ENCODE results near the gene WAS.
"Not testable (repeated sequence)": the region's sequence is repeated elsewhere in the genome, so short reads cannot be mapped to it uniquely, and the experiment has no call there.

WAS gene

GRCh38 chrX:48681539-48682183 lies 1.9 kb upstream of the WAS start:
- H3K27ac ChIP-seq (ENCODE audit: low read length, poor library complexity, severe bottlenecking) = no peak overlapping the region
- no peak overlapping the region for H4K8ac ChIP-seq (ENCODE audit: low read length)
- H3K4me2 ChIP-seq (ENCODE audit: low read length, poor library complexity, severe bottlenecking) = no peak overlapping the region
- no peak overlapping the region for H2BK5ac ChIP-seq (ENCODE audit: low read depth, low read length, poor library complexity, severe bottlenecking)
- H2BK15ac ChIP-seq (ENCODE audit: low read depth, poor library complexity, severe bottlenecking) = no peak overlapping the region
- H2BK12ac ChIP-seq (ENCODE audit: low read length in 2 of 2) = no peak overlapping the region
- H3K9me3 ChIP-seq (ENCODE audit: control insufficient read depth, low read length) = no peaks in the 10 kb centered on the region
- H3K9ac ChIP-seq (ENCODE audit: low read length) = no peak overlapping the region
- H3K14ac ChIP-seq (ENCODE audit: low read length in 2 of 2) = no peak overlapping the region
- H3K4ac ChIP-seq (ENCODE audit: low read depth in 1 of 2, low read length in 2 of 2) = no peak overlapping the region
- no peak overlapping the region for H4K91ac ChIP-seq (ENCODE audit: low read length)
- H3K27me3 ChIP-seq (ENCODE audit: control insufficient read depth in 1 of 2, insufficient read depth in 1 of 2, low read length in 2 of 2) = peaks cover 13 to 52% of the 10 kb centered on the region in 2 experiments
- H2AFZ ChIP-seq (ENCODE audit: low read depth, low read length) = no peak overlapping the region
- no peak overlapping the region for H2BK120ac ChIP-seq (ENCODE audit: low read depth, low read length)
- peaks cover 7% of the 10 kb centered on the region for H3K4me1 ChIP-seq (ENCODE audit: control insufficient read depth, insufficient read depth, low read depth, low read length)
- H3K36me3 ChIP-seq (ENCODE audit: control insufficient read depth in 1 of 2, insufficient read depth in 2 of 2, low read depth in 1 of 2, low read length in 2 of 2) = no peaks in the 10 kb centered on the region
- WGBS = 82% methylated on average over 10 of the region's 10 CpGs
- no peak overlapping the region for H3K23ac ChIP-seq (ENCODE audit: low read length in 2 of 2)
- no peak overlapping the region for H3K4me3 ChIP-seq (ENCODE audit: insufficient read depth in 1 of 2, low read depth in 1 of 2, low read length in 2 of 2)
- no peak overlapping the region for H3K18ac ChIP-seq (ENCODE audit: low read depth in 1 of 2, low read length in 2 of 2)
- no peaks in the 10 kb centered on the region for H3K79me1 ChIP-seq (replicated peaks; ENCODE audit: low read length, poor library complexity, severe bottlenecking)
- H2AK5ac ChIP-seq (ENCODE audit: low read length, severe bottlenecking) = no peak overlapping the region
- DNase-seq = no peak

- not testable (repeated sequence) for H3K9ac ChIP-seq (ENCODE audit: low read length); H3K4me3 ChIP-seq (ENCODE audit: insufficient read depth in 1 of 2, low read depth in 1 of 2, low read length in 2 of 2); H3K14ac ChIP-seq (ENCODE audit: low read length in 2 of 2); H3K36me3 ChIP-seq (ENCODE audit: control insufficient read depth in 1 of 2, insufficient read depth in 2 of 2, low read depth in 1 of 2, low read length in 2 of 2); H4K8ac ChIP-seq (ENCODE audit: low read length); H3K27ac ChIP-seq (ENCODE audit: low read length, poor library complexity, severe bottlenecking); H2BK5ac ChIP-seq (ENCODE audit: low read depth, low read length, poor library complexity, severe bottlenecking); H2AK5ac ChIP-seq (ENCODE audit: low read length, severe bottlenecking); H3K4me2 ChIP-seq (ENCODE audit: low read length, poor library complexity, severe bottlenecking); DNase-seq; H4K91ac ChIP-seq (ENCODE audit: low read length); H3K23ac ChIP-seq (ENCODE audit: low read length in 2 of 2); H3K79me1 ChIP-seq (replicated peaks; ENCODE audit: low read length, poor library complexity, severe bottlenecking); H2BK12ac ChIP-seq (ENCODE audit: low read length in 2 of 2); H2AFZ ChIP-seq (ENCODE audit: low read depth, low read length); H3K4ac ChIP-seq (ENCODE audit: low read depth in 1 of 2, low read length in 2 of 2); H3K18ac ChIP-seq (ENCODE audit: low read depth in 1 of 2, low read length in 2 of 2); H2BK15ac ChIP-seq (ENCODE audit: low read depth, poor library complexity, severe bottlenecking); H3K9me3 ChIP-seq (ENCODE audit: control insufficient read depth, low read length); H2BK120ac ChIP-seq (ENCODE audit: low read depth, low read length); H3K4me1 ChIP-seq (ENCODE audit: control insufficient read depth, insufficient read depth, low read depth, low read length)
- H3K27me3 ChIP-seq (ENCODE audit: control insufficient read depth in 1 of 2, insufficient read depth in 1 of 2, low read length in 2 of 2) = peaks cover 21 to 64% of the 10 kb centered on the region in 2 experiments
- WGBS = 95% methylated on average over 11 of the region's 12 CpGs
These were observed 804 bp upstream of the WAS start for GRCh38 chrX:48682795-48683194.

- Histone ChIP-seq H3K14ac (ENCODE audit: low read length in 2 of 2) (no peak overlapping the region), H2AK5ac (ENCODE audit: low read length, severe bottlenecking) (no peak overlapping the region), H3K4me2 (ENCODE audit: low read length, poor library complexity, severe bottlenecking) (no peak overlapping the region), H3K9ac (ENCODE audit: low read length) (no peak overlapping the region), H3K9me3 (ENCODE audit: control insufficient read depth, low read length) (no peaks in the 10 kb centered on the region), H4K8ac (ENCODE audit: low read length) (no peak overlapping the region), H4K91ac (ENCODE audit: low read length) (no peak overlapping the region), H3K23ac (ENCODE audit: low read length in 2 of 2) (no peak overlapping the region), H3K79me1 (replicated peaks; ENCODE audit: low read length, poor library complexity, severe bottlenecking) (no peaks in the 10 kb centered on the region), H3K27me3 (ENCODE audit: control insufficient read depth in 1 of 2, insufficient read depth in 1 of 2, low read length in 2 of 2) (peaks cover 23 to 70% of the 10 kb centered on the region in 2 experiments), H2BK120ac (ENCODE audit: low read depth, low read length) (no peak overlapping the region), H3K4me1 (ENCODE audit: control insufficient read depth, insufficient read depth, low read depth, low read length) (no peaks in the 10 kb centered on the region), H3K4ac (ENCODE audit: low read depth in 1 of 2, low read length in 2 of 2) (no peak overlapping the region), H2AFZ (ENCODE audit: low read depth, low read length) (no peak overlapping the region), H3K18ac (ENCODE audit: low read depth in 1 of 2, low read length in 2 of 2) (no peak overlapping the region), H3K27ac (ENCODE audit: low read length, poor library complexity, severe bottlenecking) (no peak overlapping the region), H2BK15ac (ENCODE audit: low read depth, poor library complexity, severe bottlenecking) (no peak overlapping the region), H3K36me3 (ENCODE audit: control insufficient read depth in 1 of 2, insufficient read depth in 2 of 2, low read depth in 1 of 2, low read length in 2 of 2) (no peaks in the 10 kb centered on the region), H2BK12ac (ENCODE audit: low read length in 2 of 2) (no peak overlapping the region), H2BK5ac (ENCODE audit: low read depth, low read length, poor library complexity, severe bottlenecking) (no peak overlapping the region), H3K4me3 (ENCODE audit: insufficient read depth in 1 of 2, low read depth in 1 of 2, low read length in 2 of 2) (no peak overlapping the region)
- WGBS = 90% methylated on average over 7 of the region's 7 CpGs
- no peak for DNase-seq
These were observed 535 bp downstream of the WAS start for GRCh38 chrX:48684134-48684533.

GRCh38 chrX:48685416-48685815 lies 1.8 kb downstream of the WAS start:
- no peak overlapping the region for H4K8ac ChIP-seq (ENCODE audit: low read length)
- H4K91ac ChIP-seq (ENCODE audit: low read length) = no peak overlapping the region
- no peak overlapping the region for H3K4me3 ChIP-seq (ENCODE audit: insufficient read depth in 1 of 2, low read depth in 1 of 2, low read length in 2 of 2)
- no peak overlapping the region for H2BK5ac ChIP-seq (ENCODE audit: low read depth, low read length, poor library complexity, severe bottlenecking)
- H2BK12ac ChIP-seq (ENCODE audit: low read length in 2 of 2) = no peak overlapping the region
- H2BK15ac ChIP-seq (ENCODE audit: low read depth, poor library complexity, severe bottlenecking) = no peak overlapping the region
- no peaks in the 10 kb centered on the region for H3K9me3 ChIP-seq (ENCODE audit: control insufficient read depth, low read length)
- no peak overlapping the region for H3K18ac ChIP-seq (ENCODE audit: low read depth in 1 of 2, low read length in 2 of 2)
- H3K79me1 ChIP-seq (replicated peaks; ENCODE audit: low read length, poor library complexity, severe bottlenecking) = no peaks in the 10 kb centered on the region
- peaks cover 23 to 64% of the 10 kb centered on the region in 2 experiments for H3K27me3 ChIP-seq (ENCODE audit: control insufficient read depth in 1 of 2, insufficient read depth in 1 of 2, low read length in 2 of 2)
- no peak overlapping the region for H3K4ac ChIP-seq (ENCODE audit: low read depth in 1 of 2, low read length in 2 of 2)
- WGBS = 85% methylated on average over 5 of the region's 12 CpGs
- no peaks in the 10 kb centered on the region for H3K36me3 ChIP-seq (ENCODE audit: control insufficient read depth in 1 of 2, insufficient read depth in 2 of 2, low read depth in 1 of 2, low read length in 2 of 2)
- no peaks in the 10 kb centered on the region for H3K4me1 ChIP-seq (ENCODE audit: control insufficient read depth, insufficient read depth, low read depth, low read length)
- no peak for DNase-seq
- H2BK120ac ChIP-seq (ENCODE audit: low read depth, low read length) = no peak overlapping the region
- no peak overlapping the region for H3K23ac ChIP-seq (ENCODE audit: low read length in 2 of 2)
- H3K9ac ChIP-seq (ENCODE audit: low read length) = no peak overlapping the region
- H3K27ac ChIP-seq (ENCODE audit: low read length, poor library complexity, severe bottlenecking) = no peak overlapping the region
- H3K14ac ChIP-seq (ENCODE audit: low read length in 2 of 2) = no peak overlapping the region
- no peak overlapping the region for H2AK5ac ChIP-seq (ENCODE audit: low read length, severe bottlenecking)
- no peak overlapping the region for H3K4me2 ChIP-seq (ENCODE audit: low read length, poor library complexity, severe bottlenecking)
- H2AFZ ChIP-seq (ENCODE audit: low read depth, low read length) = no peak overlapping the region

All from mesenchymal stem cell (in vitro differentiated cells and primary cell).